A549 (cell line): Measurements from ENCODE around the gene TAS2R10. TPM values are rescaled to one million over a fixed set of nuclear protein-coding genes. Genes with fewer than 3 reads are reported as not detected.
A peak's percentile ranks its signal among the peaks of the same experiment; 100 is the strongest.

Experiments used
- ATAC-seq, 2 experiments: fragments of 200-7000 bp in 1 of 2; fragments of >200 bp in 1 of 2; cut with Nextera tagmentation in 1 of 2; cut with Tn5 transposase in 1 of 2; 3 replicates each; pipeline versions ENCODE4 v1.8.0 to v1.9.1; 2018 to 2020; ENCODE audit warnings: mild to moderate bottlenecking in 1 of 2, moderate library complexity in 1 of 2
- CTCF ChIA-PET: fragments of 300-600 bp; sonication (Branson Sonifier 250); formaldehyde crosslinking; extraction: SDS; loops from one replicate; lab custom pipeline; 2021; ENCODE audit warnings: antibody characterized with exemption, inconsistent platforms; lab: Yijun Ruan, JAX
- POLR2A ChIA-PET: fragments of 350-600 bp; formaldehyde crosslinking; extraction: SDS; loops from one replicate; lab custom pipeline; 2021; ENCODE audit warnings: antibody characterized with exemption, inconsistent platforms; lab: Yijun Ruan, JAX
- DNase-seq, 2 experiments: peaks; one replicate each; pipeline versions ENCODE4 v3.0.0 to v3.0.0-alpha.2; 2011 to 2016; ENCODE audit warnings: low read depth in 1 of 2, low spot score in 1 of 2
- FAIRE-seq: peaks from 2 replicates; lab custom pipeline; 2011; peaks lifted over from hg19 to GRCh38; lab: Jason Lieb, UNC
- H3K27ac ChIP-seq, 2 experiments: fragments of >200 bp; sonication (Bioruptor Twin); formaldehyde crosslinking; 3 replicates each; pipeline ENCODE4 v1.5.1; 2016 to 2017
- H3K4me1 ChIP-seq: fragments of >200 bp; sonication (Bioruptor Twin); formaldehyde crosslinking; 3 replicates; pipeline ENCODE4 v1.6.1; 2016
- H3K4me2 ChIP-seq: fragments of >200 bp; sonication (Bioruptor Twin); formaldehyde crosslinking; 3 replicates; pipeline ENCODE4 v1.6.1; 2016
- H3K4me3 ChIP-seq: fragments of >200 bp; sonication (Bioruptor Twin); formaldehyde crosslinking; 3 replicates; pipeline ENCODE4 v1.5.1; 2016
- H3K9me3 ChIP-seq: fragments of >200 bp; sonication (Bioruptor Twin); formaldehyde crosslinking; 3 replicates; pipeline ENCODE4 v1.6.1; 2016
- BHLHE40 ChIP-seq: IDR thresholded peaks from 2 replicates; pipeline ENCODE4 v1.6.1; 2012; ENCODE audit warnings: low read depth, low read length, inconsistent platforms
- CEBPB ChIP-seq, 2 experiments: fragments of >200 bp in 1 of 2; sonication (Bioruptor Twin) in 1 of 2; formaldehyde crosslinking in 1 of 2; IDR thresholded peaks; 2 replicates each; pipeline ENCODE4 v1.6.1; 2012 to 2016
- CHD4 ChIP-seq: fragments of 200-600 bp; sonication (generic); IDR thresholded peaks from 2 replicates; pipeline ENCODE4 v1.6.1; 2016; ENCODE audit warnings: antibody characterized with exemption, mild to moderate bottlenecking, borderline replicate concordance
- EHF ChIP-seq: fragments of 250-450 bp; sonication (Bioruptor Pico); IDR thresholded peaks from 2 replicates; pipeline ENCODE4 v1.5.0; 2020; ENCODE audit warnings: mild to moderate bottlenecking
- EHMT2 ChIP-seq: fragments of 200-600 bp; sonication (generic); IDR thresholded peaks from 2 replicates; pipeline ENCODE4 v1.6.1; 2016; ENCODE audit warnings: antibody characterized with exemption, low read depth, mild to moderate bottlenecking, moderate library complexity
- ELK1 ChIP-seq: fragments of 150-350 bp; IDR thresholded peaks from 2 replicates; pipeline ENCODE4 v1.6.1; 2014; ENCODE audit warnings: low read depth, mild to moderate bottlenecking, low read length
- FOXS1 ChIP-seq: fragments of 250-450 bp; sonication (Bioruptor Pico); IDR thresholded peaks from 2 replicates; pipeline ENCODE4 v1.5.0; 2020; ENCODE audit warnings: mild to moderate bottlenecking, moderate library complexity
- HES2 ChIP-seq: fragments of >200 bp; sonication (Bioruptor Twin); formaldehyde crosslinking; IDR thresholded peaks from 2 replicates; pipeline ENCODE4 v1.6.1; 2016
- HEYL ChIP-seq: fragments of 250-450 bp; sonication (Bioruptor Pico); IDR thresholded peaks from 2 replicates; pipeline ENCODE4 v1.8.0; 2021; ENCODE audit warnings: mild to moderate bottlenecking, moderate library complexity
- HOXA7 ChIP-seq: fragments of 250-450 bp; sonication (Bioruptor Pico); IDR thresholded peaks from 2 replicates; pipeline ENCODE4 v1.5.0; 2020; ENCODE audit warnings: mild to moderate bottlenecking, moderate library complexity
- JUN ChIP-seq, 2 experiments: fragments of >200 bp; sonication (Bioruptor Twin); formaldehyde crosslinking; IDR thresholded peaks; 2 replicates in 1 of 2; 3 replicates in 1 of 2; pipeline ENCODE4 v1.6.1; 2016 to 2017
- JUNB ChIP-seq: fragments of >200 bp; sonication (Bioruptor Twin); formaldehyde crosslinking; IDR thresholded peaks from 2 replicates; pipeline ENCODE4 v1.6.1; 2016
- KDM5A ChIP-seq: fragments of 200-600 bp; sonication (generic); IDR thresholded peaks from 2 replicates; pipeline ENCODE4 v1.6.1; 2016; ENCODE audit warnings: antibody characterized with exemption, mild to moderate bottlenecking
- NPAS2 ChIP-seq: fragments of 250-450 bp; sonication (Bioruptor Pico); IDR thresholded peaks from 2 replicates; pipeline ENCODE4 v1.8.0; 2022; ENCODE audit warnings: mild to moderate bottlenecking, moderate library complexity, borderline replicate concordance
- NR3C1 ChIP-seq: fragments of >200 bp; sonication (Bioruptor Twin); formaldehyde crosslinking; IDR thresholded peaks from 3 replicates; pipeline ENCODE4 v1.6.1; 2017
- POLR2A ChIP-seq: IDR thresholded peaks from 2 replicates; pipeline ENCODE4 v1.6.1; 2012; ENCODE audit warnings: mild to moderate bottlenecking, low read length
- RARB ChIP-seq: fragments of 250-450 bp; sonication (Bioruptor Pico); IDR thresholded peaks from 2 replicates; pipeline ENCODE4 v1.8.0; 2021; ENCODE audit warnings: mild to moderate bottlenecking, moderate library complexity
- RCOR1 ChIP-seq: fragments of 150-350 bp; IDR thresholded peaks from 2 replicates; pipeline ENCODE4 v1.6.1; 2014; ENCODE audit warnings: antibody characterized with exemption, low read length, low read depth
- RNF2 ChIP-seq: fragments of 200-600 bp; sonication (generic); IDR thresholded peaks from 2 replicates; pipeline ENCODE4 v1.6.1; 2016; ENCODE audit warnings: low read depth, mild to moderate bottlenecking, antibody characterized with exemption, moderate library complexity, borderline replicate concordance
- TFCP2L1 ChIP-seq: fragments of 250-450 bp; sonication (Bioruptor Pico); IDR thresholded peaks from 2 replicates; pipeline ENCODE4 v1.5.0; 2021; ENCODE audit warnings: mild to moderate bottlenecking
- TP53 ChIP-seq: fragments of 250-450 bp; sonication (Bioruptor Pico); IDR thresholded peaks from 2 replicates; pipeline ENCODE4 v1.5.0; 2021; ENCODE audit warnings: mild to moderate bottlenecking, moderate library complexity
- ZC3H11A ChIP-seq: fragments of 450-650 bp; IDR thresholded peaks from 2 replicates; pipeline ENCODE4 v1.6.1; 2014; ENCODE audit warnings: antibody characterized with exemption, mild to moderate bottlenecking
- ZFP36 ChIP-seq: fragments of 450-650 bp; IDR thresholded peaks from 2 replicates; pipeline ENCODE4 v1.6.1; 2014; ENCODE audit warnings: borderline replicate concordance; ENCODE audit not compliant: partially characterized antibody
- WGBS: methylation state at CpG from one replicate; pipeline ENCODE4 v1.1.6; 2017; ENCODE audit errors: missing lambda C conversion rate; 5-methylcytosine and 5-hydroxymethylcytosine counted together
- polyA plus RNA-seq, 4 experiments: library from polyadenylated mRNA; depleted of rRNA in 3 of 4; stranded (reverse); fragments of >200 nt; fragmentation: RNase III in 1 of 4; extraction: RNeasy Plus Mini Kit Qiagen cat#74134 plus additional on column Dnase treatment in 1 of 4; gene quantifications; 2 replicates in 3 of 4; 3 replicates in 1 of 4; pipeline ENCODE4 v1.2.3, GENCODE V29; 2011 to 2017
- TF ChIP-seq, protein P1 (sequence below): IDR thresholded peaks from 2 replicates; pipeline ENCODE4 v1.6.1; 2012
- TF ChIP-seq, protein P2 (sequence below): fragments of >200 bp; sonication (Bioruptor Twin); formaldehyde crosslinking; IDR thresholded peaks from 3 replicates; pipeline ENCODE4 v1.5.1; 2016
- TF ChIP-seq, protein P3 (sequence below): fragments of 200-600 bp; sonication (generic); IDR thresholded peaks from 2 replicates; pipeline ENCODE4 v1.6.1; 2016; ENCODE audit warnings: antibody characterized with exemption, mild to moderate bottlenecking, moderate library complexity

The TAS2R10 gene
- polyA plus RNA-seq, 2 of the 4 experiments (the other 2 are of a cell fraction) = 0.67 TPM; not detected in 1

DNA sequence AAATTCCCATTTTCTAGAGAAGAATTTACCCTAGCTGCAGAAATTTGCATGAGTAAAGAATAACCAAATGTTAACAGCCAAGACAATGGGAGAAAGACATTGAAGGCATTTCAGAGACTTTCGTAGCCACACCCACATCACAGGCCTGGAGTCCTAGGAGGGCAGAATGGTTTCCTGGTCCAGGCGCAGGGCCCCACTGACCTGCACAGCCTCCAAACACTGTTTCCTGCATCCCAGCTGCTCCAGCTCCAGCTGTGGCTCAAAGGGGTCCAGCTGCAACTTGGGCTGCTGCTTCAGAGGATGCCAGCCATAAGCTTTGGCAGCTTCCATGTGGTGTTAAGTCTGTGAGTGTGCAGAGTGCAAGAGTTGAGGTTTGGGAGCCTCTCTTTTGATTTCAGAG is 29.6 kb upstream of the TAS2R10 start:
- H3K4me2 ChIP-seq = no peak overlapping the region
- no peak overlapping the region for H3K27ac ChIP-seq
- peaks cover 23% of the 10 kb centered on the region for H3K9me3 ChIP-seq
- DNase-seq = no peak
- H3K4me3 ChIP-seq = no peak overlapping the region
- no peaks in the 10 kb centered on the region for H3K4me1 ChIP-seq
- no peak for FAIRE-seq
- POLR2A ChIA-PET = no interaction called here
- CTCF ChIA-PET = interaction anchor here (0.6 kb wide), 1 partner anchor 12 kb away, joined by 3 read pairs; no protein-coding TSS in a partner anchor
- WGBS = 88% methylated on average over 2 of the region's 2 CpGs
- no peak for ATAC-seq
- TF ChIP-seq ZFP36 (peak; percentile 82), NPAS2 (CRISPR knock-in tag) (no peak), TFCP2L1 (CRISPR knock-in tag) (no peak)

DNA sequence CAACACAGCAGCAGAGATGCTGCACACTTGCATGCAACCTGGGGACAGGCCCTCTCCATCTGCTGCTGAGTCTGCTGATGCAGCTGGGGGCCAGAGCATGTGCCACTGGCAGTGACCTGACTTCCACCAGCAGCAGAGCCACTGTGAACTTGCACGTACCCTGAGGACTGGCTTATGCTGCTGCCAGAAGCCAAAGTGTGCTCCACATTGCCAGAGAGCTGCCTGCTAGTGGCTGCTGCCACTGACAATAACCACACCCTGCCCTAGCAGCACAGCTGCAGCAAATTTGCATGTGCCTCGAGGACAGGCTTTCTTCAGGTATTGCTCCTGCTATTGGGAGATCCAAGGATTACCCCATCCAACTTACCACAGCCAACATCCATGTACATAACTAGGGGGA is 27.6 kb upstream of the TAS2R10 start:
- Histone ChIP-seq H3K4me2 (no peak overlapping the region), H3K4me3 (no peak overlapping the region), H3K27ac (no peak overlapping the region)
- no peak for DNase-seq
- POLR2A ChIA-PET = no interaction called here
- WGBS = 100% methylated on average over 1 of the region's 2 CpGs
- no peak for FAIRE-seq
- ATAC-seq = no peak
- no peak for TF ChIP-seq NR3C1
- no peak for TF ChIP-seq FOXS1 (CRISPR knock-in tag)
- TF ChIP-seq KDM5A = no peak
- TF ChIP-seq HES2 = no peak
- TF ChIP-seq RNF2 = no peak
- TF ChIP-seq, protein P1, sequence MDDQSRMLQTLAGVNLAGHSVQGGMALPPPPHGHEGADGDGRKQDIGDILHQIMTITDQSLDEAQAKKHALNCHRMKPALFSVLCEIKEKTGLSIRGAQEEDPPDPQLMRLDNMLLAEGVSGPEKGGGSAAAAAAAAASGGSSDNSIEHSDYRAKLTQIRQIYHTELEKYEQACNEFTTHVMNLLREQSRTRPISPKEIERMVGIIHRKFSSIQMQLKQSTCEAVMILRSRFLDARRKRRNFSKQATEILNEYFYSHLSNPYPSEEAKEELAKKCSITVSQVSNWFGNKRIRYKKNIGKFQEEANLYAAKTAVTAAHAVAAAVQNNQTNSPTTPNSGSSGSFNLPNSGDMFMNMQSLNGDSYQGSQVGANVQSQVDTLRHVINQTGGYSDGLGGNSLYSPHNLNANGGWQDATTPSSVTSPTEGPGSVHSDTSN = no peak
- TF ChIP-seq CEBPB (IDR thresholded peaks at IDR 0.05) = no peak
- no peak for TF ChIP-seq JUNB
- TF ChIP-seq, protein P2, sequence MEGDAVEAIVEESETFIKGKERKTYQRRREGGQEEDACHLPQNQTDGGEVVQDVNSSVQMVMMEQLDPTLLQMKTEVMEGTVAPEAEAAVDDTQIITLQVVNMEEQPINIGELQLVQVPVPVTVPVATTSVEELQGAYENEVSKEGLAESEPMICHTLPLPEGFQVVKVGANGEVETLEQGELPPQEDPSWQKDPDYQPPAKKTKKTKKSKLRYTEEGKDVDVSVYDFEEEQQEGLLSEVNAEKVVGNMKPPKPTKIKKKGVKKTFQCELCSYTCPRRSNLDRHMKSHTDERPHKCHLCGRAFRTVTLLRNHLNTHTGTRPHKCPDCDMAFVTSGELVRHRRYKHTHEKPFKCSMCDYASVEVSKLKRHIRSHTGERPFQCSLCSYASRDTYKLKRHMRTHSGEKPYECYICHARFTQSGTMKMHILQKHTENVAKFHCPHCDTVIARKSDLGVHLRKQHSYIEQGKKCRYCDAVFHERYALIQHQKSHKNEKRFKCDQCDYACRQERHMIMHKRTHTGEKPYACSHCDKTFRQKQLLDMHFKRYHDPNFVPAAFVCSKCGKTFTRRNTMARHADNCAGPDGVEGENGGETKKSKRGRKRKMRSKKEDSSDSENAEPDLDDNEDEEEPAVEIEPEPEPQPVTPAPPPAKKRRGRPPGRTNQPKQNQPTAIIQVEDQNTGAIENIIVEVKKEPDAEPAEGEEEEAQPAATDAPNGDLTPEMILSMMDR = no peak
- no peak for TF ChIP-seq RCOR1
- no peak for TF ChIP-seq BHLHE40
- no peak for TF ChIP-seq EHF (CRISPR knock-in tag)
- no peak for TF ChIP-seq HOXA7 (CRISPR knock-in tag)
- TF ChIP-seq TP53 (CRISPR knock-in tag) = no peak
- no peak for TF ChIP-seq HEYL (CRISPR knock-in tag)
- TF ChIP-seq JUN (IDR thresholded peaks at IDR 0.05) = no peak
- no peak for TF ChIP-seq ZC3H11A
- TF ChIP-seq, all 56 proteins: peak for 0
- CTCF ChIA-PET = no interaction called here
- no peaks in the 10 kb centered on the region for H3K4me1 ChIP-seq
- peaks cover 23% of the 10 kb centered on the region for H3K9me3 ChIP-seq

GRCh38 chr12:10851243-10851858 is 25.2 kb upstream of the TAS2R10 start:
- no peak overlapping the region for H3K4me3 ChIP-seq
- no peak for FAIRE-seq
- no peak overlapping the region for H3K4me2 ChIP-seq
- no peak for DNase-seq
- CTCF ChIA-PET = no interaction called here
- ATAC-seq = no peak
- POLR2A ChIA-PET = no interaction called here
- H3K27ac ChIP-seq = no peak overlapping the region
- no peaks in the 10 kb centered on the region for H3K4me1 ChIP-seq
- H3K9me3 ChIP-seq = peaks cover 13% of the 10 kb centered on the region
- WGBS = 88% methylated on average over 4 of the region's 4 CpGs
- TF ChIP-seq, protein P3, sequence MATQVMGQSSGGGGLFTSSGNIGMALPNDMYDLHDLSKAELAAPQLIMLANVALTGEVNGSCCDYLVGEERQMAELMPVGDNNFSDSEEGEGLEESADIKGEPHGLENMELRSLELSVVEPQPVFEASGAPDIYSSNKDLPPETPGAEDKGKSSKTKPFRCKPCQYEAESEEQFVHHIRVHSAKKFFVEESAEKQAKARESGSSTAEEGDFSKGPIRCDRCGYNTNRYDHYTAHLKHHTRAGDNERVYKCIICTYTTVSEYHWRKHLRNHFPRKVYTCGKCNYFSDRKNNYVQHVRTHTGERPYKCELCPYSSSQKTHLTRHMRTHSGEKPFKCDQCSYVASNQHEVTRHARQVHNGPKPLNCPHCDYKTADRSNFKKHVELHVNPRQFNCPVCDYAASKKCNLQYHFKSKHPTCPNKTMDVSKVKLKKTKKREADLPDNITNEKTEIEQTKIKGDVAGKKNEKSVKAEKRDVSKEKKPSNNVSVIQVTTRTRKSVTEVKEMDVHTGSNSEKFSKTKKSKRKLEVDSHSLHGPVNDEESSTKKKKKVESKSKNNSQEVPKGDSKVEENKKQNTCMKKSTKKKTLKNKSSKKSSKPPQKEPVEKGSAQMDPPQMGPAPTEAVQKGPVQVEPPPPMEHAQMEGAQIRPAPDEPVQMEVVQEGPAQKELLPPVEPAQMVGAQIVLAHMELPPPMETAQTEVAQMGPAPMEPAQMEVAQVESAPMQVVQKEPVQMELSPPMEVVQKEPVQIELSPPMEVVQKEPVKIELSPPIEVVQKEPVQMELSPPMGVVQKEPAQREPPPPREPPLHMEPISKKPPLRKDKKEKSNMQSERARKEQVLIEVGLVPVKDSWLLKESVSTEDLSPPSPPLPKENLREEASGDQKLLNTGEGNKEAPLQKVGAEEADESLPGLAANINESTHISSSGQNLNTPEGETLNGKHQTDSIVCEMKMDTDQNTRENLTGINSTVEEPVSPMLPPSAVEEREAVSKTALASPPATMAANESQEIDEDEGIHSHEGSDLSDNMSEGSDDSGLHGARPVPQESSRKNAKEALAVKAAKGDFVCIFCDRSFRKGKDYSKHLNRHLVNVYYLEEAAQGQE = no peak
- TF ChIP-seq RARB (CRISPR knock-in tag) (no peak), POLR2A (no peak), ELK1 (no peak), EHMT2 (no peak), CHD4 (no peak), EHF (CRISPR knock-in tag) (no peak)
